ENCODE results near the gene THAP12.

The THAP12 gene

DNA sequence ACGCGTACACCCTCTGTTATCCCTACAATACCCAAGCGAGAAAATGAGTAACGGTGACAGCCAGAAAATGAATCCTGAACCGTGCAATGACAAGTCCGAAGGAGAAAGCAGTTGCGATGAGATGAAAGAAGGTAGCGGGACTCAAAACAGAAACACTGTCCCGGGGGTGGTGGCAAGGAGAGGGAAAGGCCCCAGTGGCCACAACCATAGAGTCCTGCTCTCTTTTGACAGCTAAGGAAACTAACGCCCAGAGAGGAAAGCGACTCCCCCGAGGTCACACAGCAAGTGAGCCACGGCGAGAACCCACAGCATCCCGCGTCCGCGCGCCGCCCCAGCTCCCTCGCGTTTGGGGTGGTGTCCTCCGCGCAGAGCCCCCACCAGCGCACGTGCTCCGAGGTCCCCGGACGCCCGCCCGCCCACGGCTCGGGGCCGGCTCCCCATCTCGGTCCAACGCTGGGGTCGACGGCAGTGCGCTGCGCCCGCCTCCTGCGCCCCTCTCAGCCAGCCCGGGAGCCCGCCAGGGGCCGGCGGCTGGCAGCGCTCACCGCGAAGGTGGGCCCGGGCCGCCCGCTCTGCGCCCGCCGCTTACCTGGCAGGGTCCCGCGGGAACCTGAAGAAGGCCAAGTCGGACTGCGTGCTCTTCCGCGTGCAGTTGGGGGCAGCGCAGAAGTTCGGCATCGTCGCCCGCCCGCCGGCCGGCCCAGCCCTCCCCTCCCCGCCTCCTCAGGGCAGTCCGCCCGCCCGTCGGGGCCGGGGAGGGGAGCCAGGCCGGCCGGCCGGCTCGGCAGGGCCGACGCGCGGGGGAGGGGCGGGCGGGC is 564 bp downstream of the THAP12 start:
- peak; percentile 19 for DNase-seq (ENCODE audit: low read depth, low spot score)

- no peak for DNase-seq (ENCODE audit: low read depth, low spot score)
Observed at GRCh38 chr11:76379807-76380158, 1.1 kb downstream of the THAP12 start.

GRCh38 chr11:76376746-76377558 is 4.0 kb downstream of the THAP12 start:
- DNase-seq (ENCODE audit: low read depth, low spot score) = no peak

- DNase-seq (ENCODE audit: low read depth, low spot score) = peak; percentile 64
Observed at GRCh38 chr11:76371170-76371569, 9.8 kb downstream of the THAP12 start.

DNA sequence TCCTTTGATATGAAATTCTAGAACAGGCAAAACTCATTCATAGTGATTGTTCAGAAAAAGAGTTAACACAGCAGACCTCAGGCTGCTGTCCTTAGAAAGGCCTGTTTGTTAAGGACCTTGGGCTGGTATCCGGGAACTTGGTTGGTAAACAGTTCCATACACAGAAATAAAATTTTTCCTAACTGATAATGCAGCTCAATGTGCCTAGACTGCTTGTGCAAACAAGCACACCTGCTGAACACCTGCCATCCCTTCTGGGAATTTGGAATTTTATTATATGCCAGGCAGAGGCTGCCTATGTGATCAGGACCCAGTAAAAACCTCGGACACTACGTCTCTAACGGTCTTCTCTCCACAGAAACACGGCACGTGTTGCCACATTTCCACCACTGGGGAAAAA is 11.5 kb downstream of the THAP12 start:
- no peak for DNase-seq (ENCODE audit: low read depth, low spot score)

DNA sequence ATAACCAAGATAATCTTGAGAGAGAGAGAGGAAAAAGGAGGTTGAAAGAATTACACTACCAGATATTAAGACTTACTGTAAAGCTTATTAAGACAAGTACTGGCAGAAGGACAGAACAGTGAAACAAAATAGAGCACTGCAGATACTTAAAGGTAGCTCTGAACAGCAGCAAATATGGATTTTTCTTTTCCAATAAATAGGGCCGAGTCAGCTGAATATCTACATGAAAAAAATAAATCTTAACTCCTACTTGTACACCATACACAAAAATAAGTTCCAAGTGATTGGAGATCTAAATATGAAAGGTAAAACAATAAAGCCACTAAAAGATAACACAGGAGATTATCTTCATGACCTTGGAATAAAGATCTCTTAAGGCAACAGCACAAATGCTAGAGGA is 12.4 kb downstream of the THAP12 start:
- DNase-seq (ENCODE audit: low read depth, low spot score) = no peak

GRCh38 chr11:76365038-76365679 is 15.8 kb downstream of the THAP12 start:
- no peak for DNase-seq (ENCODE audit: low read depth, low spot score)

DNA sequence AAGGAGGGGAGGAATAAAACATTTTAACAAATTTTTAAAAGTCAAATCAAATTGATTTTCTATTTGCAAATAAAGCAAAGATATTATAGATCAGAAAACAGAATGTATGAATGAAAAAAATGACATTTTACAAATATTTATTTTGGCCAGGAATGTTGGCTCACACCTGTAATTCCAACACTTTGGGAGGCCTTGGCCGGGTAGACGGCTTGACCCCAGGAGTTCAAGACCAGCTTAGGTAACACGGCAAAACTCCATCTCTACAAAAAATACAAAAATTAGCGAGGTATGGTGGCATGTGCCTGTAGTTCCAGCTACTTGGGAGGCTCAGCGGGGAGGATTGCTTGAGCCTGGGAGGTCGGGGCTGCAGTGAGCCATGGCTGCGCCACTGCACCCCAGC is 18.2 kb downstream of the THAP12 start:
- DNase-seq (ENCODE audit: low read depth, low spot score) = no peak

GRCh38 chr11:76361776-76362175 is 19.2 kb downstream of the THAP12 start:
- no peak for DNase-seq (ENCODE audit: low read depth, low spot score)

GRCh38 chr11:76361374-76361773 is 19.6 kb downstream of the THAP12 start:
- DNase-seq (ENCODE audit: low read depth, low spot score) = no peak

GRCh38 chr11:76355172-76355571 is 25.8 kb downstream of the THAP12 start:
- DNase-seq (ENCODE audit: low read depth, low spot score) = no peak

DNA sequence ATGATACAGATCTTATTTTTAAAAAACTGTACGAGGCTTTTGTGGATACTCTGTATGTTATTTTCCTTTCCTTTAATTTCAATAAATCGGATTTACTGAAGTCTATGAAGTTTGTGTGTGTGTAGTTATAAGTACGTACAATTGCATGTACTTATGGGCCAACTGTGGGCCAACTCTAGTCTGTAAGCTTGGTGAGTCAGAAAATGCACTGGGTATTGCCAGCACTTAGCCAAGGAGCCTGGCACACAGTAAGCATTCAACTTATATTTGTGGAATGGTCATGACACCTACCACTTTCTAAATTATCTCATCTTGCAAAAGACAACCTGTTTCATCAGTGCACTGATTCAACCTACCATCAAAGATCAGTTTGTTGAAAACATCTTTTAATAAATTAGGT is 32.6 kb downstream of the THAP12 start:
- DNase-seq (ENCODE audit: low read depth, low spot score) = no peak

- peak; percentile 74 for DNase-seq (ENCODE audit: low read depth, low spot score)
Observed at GRCh38 chr11:76347466-76347865, 33.5 kb downstream of the THAP12 start.

- no peak for DNase-seq (ENCODE audit: low read depth, low spot score)
Observed at GRCh38 chr11:76339221-76339620, 41.7 kb downstream of the THAP12 start.

GRCh38 chr11:76337923-76338322 is 43.0 kb downstream of the THAP12 start:
- no peak for DNase-seq (ENCODE audit: low read depth, low spot score)

DNA sequence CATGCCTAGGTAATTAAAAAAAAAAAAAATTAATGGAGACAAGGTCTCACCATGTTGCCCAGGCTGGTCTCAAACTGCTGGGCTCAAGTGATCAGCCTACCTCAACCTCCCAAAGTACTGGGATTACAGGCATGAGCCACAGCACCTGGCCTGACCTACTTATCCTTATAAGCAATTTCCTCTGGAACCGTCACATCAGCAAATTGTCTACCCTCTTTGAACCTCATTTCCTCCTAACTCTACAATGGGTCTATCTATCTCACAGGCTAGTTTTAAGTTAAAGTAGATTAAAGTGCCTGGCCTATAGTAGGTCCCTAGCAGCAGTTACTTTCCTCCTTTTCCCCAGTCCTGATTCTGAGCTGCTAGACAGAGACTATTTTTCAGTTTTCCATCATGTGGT is 43.5 kb downstream of the THAP12 start:
- no peak for DNase-seq (ENCODE audit: low read depth, low spot score)

- DNase-seq (ENCODE audit: low read depth, low spot score) = no peak
Observed at GRCh38 chr11:76336597-76336996, 44.3 kb downstream of the THAP12 start.

GRCh38 chr11:76335842-76336241 is 45.1 kb downstream of the THAP12 start:
- no peak for DNase-seq (ENCODE audit: low read depth, low spot score)

DNA sequence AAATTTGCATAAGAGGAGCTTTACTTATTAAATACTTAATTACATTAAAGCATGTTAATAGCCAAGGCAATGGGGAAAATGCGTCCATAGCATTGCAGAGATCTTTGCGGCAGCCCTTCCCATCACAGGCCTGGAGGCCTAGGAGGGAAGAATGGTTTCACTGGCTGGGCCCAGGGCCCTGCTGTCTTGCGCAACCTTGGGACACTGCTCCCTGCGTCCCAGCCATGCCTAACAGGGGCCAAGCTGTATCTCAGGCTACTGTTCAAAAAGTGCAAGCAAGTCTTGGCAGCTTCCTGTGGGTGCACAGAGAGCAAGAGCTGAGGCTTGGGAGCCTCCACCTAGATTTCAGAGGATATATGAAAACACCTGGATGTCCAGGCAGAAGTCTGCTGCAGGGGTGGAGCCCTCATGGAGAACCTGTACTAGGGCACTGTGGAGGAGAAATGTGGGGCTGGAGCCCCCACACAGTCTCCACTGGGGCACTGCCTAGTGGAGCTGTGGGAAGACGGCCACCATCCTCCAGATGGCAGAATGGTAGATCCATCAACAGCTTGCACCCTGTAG is 46.0 kb downstream of the THAP12 start:
- no peak for DNase-seq (ENCODE audit: low read depth, low spot score)

DNA sequence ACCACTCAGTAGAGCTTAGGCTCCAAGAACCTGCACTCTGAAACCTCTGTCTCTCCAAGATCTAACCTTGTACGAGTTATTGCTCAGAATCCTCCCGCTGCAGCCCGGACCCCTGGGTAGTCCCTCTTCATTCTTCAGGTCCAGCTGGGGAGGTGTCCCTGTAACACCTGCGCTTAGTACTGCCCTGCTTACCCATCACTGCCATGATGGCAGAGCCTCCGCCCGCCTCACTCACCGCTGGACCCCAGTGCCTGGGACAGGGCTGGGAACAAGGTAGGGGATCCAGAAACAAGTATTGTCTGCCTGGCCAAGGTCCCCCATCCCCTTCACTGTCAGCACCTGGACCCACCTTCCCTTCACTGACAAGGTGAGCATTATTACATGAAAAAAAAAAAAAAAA is 50.3 kb downstream of the THAP12 start:
- no peak for DNase-seq (ENCODE audit: low read depth, low spot score)

- no peak for DNase-seq (ENCODE audit: low read depth, low spot score)
Observed at GRCh38 chr11:76329983-76330382, 50.9 kb downstream of the THAP12 start.

DNA sequence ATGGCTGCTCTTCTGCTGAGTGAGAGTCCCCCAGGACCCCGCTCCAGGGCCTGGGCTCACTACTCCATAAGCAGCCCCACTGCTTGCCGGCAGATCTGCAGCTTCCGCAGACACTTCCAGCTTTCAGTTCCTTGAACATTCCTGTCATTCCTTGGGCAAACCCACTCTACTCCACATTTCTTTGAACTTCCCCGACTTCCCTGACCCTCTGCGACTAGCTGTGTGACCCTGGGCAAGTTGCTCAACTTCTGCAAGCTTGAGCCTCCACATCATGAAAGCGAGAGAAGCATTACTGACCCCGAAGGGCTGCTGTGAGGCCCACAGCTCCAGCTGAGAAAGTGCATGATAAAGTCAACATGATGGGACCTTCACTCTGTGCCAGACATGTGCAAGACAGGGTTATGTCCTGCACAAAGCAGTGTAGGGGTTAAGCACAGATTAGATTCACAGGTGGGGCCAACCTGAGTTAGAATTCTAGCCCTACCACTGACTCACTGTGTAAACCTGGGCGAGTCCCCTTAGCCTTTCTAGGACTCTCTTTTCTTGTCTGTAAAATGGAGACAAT is 51.8 kb downstream of the THAP12 start:
- peak; percentile 67 for DNase-seq (ENCODE audit: low read depth, low spot score)

All from astrocyte of the hippocampus (primary cell).